Neural progenitor cell (in vitro differentiated cells): ENCODE data around the gene TNNT3. TPM values are rescaled to one million over a fixed set of nuclear protein-coding genes. Genes with fewer than 3 reads are reported as not detected.

ENCODE experiments used
- DNase-seq: peaks from one replicate; pipeline ENCODE4 v3.0.0-alpha.2; 2016; ENCODE audit warnings: low spot score
- H2AFZ ChIP-seq: fragments of 200-600 bp; sonication (generic); replicated peaks from 2 replicates; pipeline ENCODE4 v1.6.1; 2016; ENCODE audit warnings: antibody characterized with exemption
- H3F3A ChIP-seq: fragments of 200-600 bp; sonication (generic); 2 replicates; pipeline ENCODE4 v1.6.1; 2016; ENCODE audit warnings: antibody characterized with exemption, low read depth
- H3K27ac ChIP-seq: fragments of 200-600 bp; sonication (generic); 2 replicates; pipeline ENCODE4 v1.5.1; 2016; ENCODE audit warnings: mild to moderate bottlenecking
- H3K27me3 ChIP-seq: fragments of 200-600 bp; sonication (generic); 2 replicates; pipeline ENCODE4 v1.6.1; 2016; ENCODE audit warnings: mild to moderate bottlenecking, moderate library complexity
- H3K36me3 ChIP-seq: fragments of 200-600 bp; sonication (generic); 2 replicates; pipeline ENCODE4 v1.5.1; 2016
- H3K4me1 ChIP-seq: fragments of 200-600 bp; sonication (generic); 2 replicates; pipeline ENCODE4 v1.6.1; 2016; ENCODE audit warnings: mixed run types
- H3K4me2 ChIP-seq: fragments of 200-600 bp; sonication (generic); 2 replicates; pipeline ENCODE4 v1.6.1; 2016
- H3K4me3 ChIP-seq: fragments of 200-600 bp; sonication (generic); 2 replicates; pipeline ENCODE4 v1.5.1; 2016
- H3K79me2 ChIP-seq: fragments of 200-600 bp; sonication (generic); 2 replicates; pipeline ENCODE4 v1.6.1; 2016; ENCODE audit warnings: low read depth
- H3K9ac ChIP-seq: fragments of 200-600 bp; sonication (generic); 2 replicates; pipeline ENCODE4 v1.6.1; 2016
- H3K9me3 ChIP-seq: fragments of 200-600 bp; sonication (generic); 2 replicates; pipeline ENCODE4 v1.5.1; 2016; ENCODE audit warnings: low read depth
- H4K20me1 ChIP-seq: fragments of 200-600 bp; sonication (generic); 2 replicates; pipeline ENCODE4 v1.6.1; 2016; ENCODE audit warnings: low read depth
- H3K27ac Mint-ChIP-seq: 3 replicates; pipeline ENCODE4 v1.8.0; 2021; ENCODE audit warnings: mixed read lengths
- H3K27me3 Mint-ChIP-seq: 2 replicates; pipeline ENCODE4 v1.8.0; 2022; ENCODE audit warnings: low read depth, mild to moderate bottlenecking, inconsistent platforms, moderate library complexity, mixed read lengths; ENCODE audit not compliant: insufficient read depth
- H3K36me3 Mint-ChIP-seq: 3 replicates; pipeline ENCODE4 v1.8.0; 2021; ENCODE audit warnings: mixed read lengths
- H3K4me1 Mint-ChIP-seq: 3 replicates; pipeline ENCODE4 v1.8.0; 2021; ENCODE audit warnings: mixed read lengths
- H3K4me3 Mint-ChIP-seq: 3 replicates; pipeline ENCODE4 v1.8.0; 2021; ENCODE audit warnings: mild to moderate bottlenecking, moderate library complexity, mixed read lengths
- H3K9me3 Mint-ChIP-seq: 3 replicates; pipeline ENCODE4 v1.8.0; 2020; ENCODE audit warnings: mixed read lengths
- CTCF ChIP-seq: fragments of 200-600 bp; sonication (generic); IDR thresholded peaks from 2 replicates; pipeline ENCODE4 v1.5.1; 2017; ENCODE audit warnings: antibody characterized with exemption, mild to moderate bottlenecking
- EZH2 ChIP-seq: fragments of 200-600 bp; sonication (generic); IDR thresholded peaks from 2 replicates; pipeline ENCODE4 v1.6.1; 2017; ENCODE audit warnings: antibody characterized with exemption, mild to moderate bottlenecking, moderate library complexity
- EZH2phosphoT487 ChIP-seq: fragments of 200-600 bp; sonication (generic); IDR thresholded peaks from 2 replicates; pipeline ENCODE4 v1.6.1; 2017; ENCODE audit warnings: antibody characterized with exemption
- total RNA-seq: library from RNA; depleted of rRNA; stranded (reverse); fragments of >200 nt; gene quantifications from 2 replicates; pipeline ENCODE4 v1.2.3, GENCODE V29; 2015; ENCODE audit warnings: low replicate concordance

Gene TNNT3
- total RNA-seq, 1 donor from 2014 or later: 0.92 TPM

- no peaks in the 10 kb centered on the region for H3F3A ChIP-seq
- Mint-ChIP-seq H3K4me1 (peaks cover 21% of the 10 kb centered on the region), H3K4me3 (no peak overlapping the region), H3K27me3 (peaks cover 21% of the 10 kb centered on the region), H3K36me3 (no peaks in the 10 kb centered on the region), H3K9me3 (no peaks in the 10 kb centered on the region), H3K27ac (no peak overlapping the region)
- no peak for DNase-seq
- H3K27me3 ChIP-seq: no peaks in the 10 kb centered on the region
- H3K79me2 ChIP-seq: no peaks in the 10 kb centered on the region
- H3K9ac ChIP-seq: no peak overlapping the region
- H2AFZ ChIP-seq: no peak overlapping the region
- no peak overlapping the region for H3K4me3 ChIP-seq
- no peaks in the 10 kb centered on the region for H3K4me1 ChIP-seq
- no peaks in the 10 kb centered on the region for H3K9me3 ChIP-seq
- no peaks in the 10 kb centered on the region for H3K36me3 ChIP-seq
- H4K20me1 ChIP-seq: no peaks in the 10 kb centered on the region
- H3K4me2 ChIP-seq: no peak overlapping the region
- TF ChIP-seq EZH2phosphoT487: no peak
- TF ChIP-seq CTCF: no peak
- no peak for TF ChIP-seq EZH2
- no peak overlapping the region for H3K27ac ChIP-seq
Observed at GRCh38 chr11:1936781-1937615, 17.5 kb downstream of the TNNT3 start.

GRCh38 chr11:1937616-1938342 lies 18.3 kb downstream of the TNNT3 start:
- Histone ChIP-seq H3K27ac (no peak overlapping the region), H3F3A (no peaks in the 10 kb centered on the region), H3K9ac (no peak overlapping the region), H3K4me1 (no peaks in the 10 kb centered on the region), H3K4me2 (no peak overlapping the region), H2AFZ (no peak overlapping the region), H3K27me3 (no peaks in the 10 kb centered on the region), H3K79me2 (no peaks in the 10 kb centered on the region), H3K9me3 (no peaks in the 10 kb centered on the region), H3K4me3 (no peak overlapping the region), H4K20me1 (no peaks in the 10 kb centered on the region), H3K36me3 (no peaks in the 10 kb centered on the region)
- Mint-ChIP-seq H3K27me3 (peaks cover 20% of the 10 kb centered on the region), H3K27ac (no peak overlapping the region), H3K36me3 (no peaks in the 10 kb centered on the region), H3K4me3 (no peak overlapping the region), H3K4me1 (peaks cover 25% of the 10 kb centered on the region), H3K9me3 (no peaks in the 10 kb centered on the region)
- no peak for TF ChIP-seq CTCF
- no peak for TF ChIP-seq EZH2
- TF ChIP-seq EZH2phosphoT487: no peak
- no peak for DNase-seq

GRCh38 chr11:1938343-1939005 lies 19.0 kb downstream of the TNNT3 start:
- Histone ChIP-seq H3K4me3 (no peak overlapping the region), H3K4me2 (no peak overlapping the region), H3K36me3 (no peaks in the 10 kb centered on the region), H4K20me1 (no peaks in the 10 kb centered on the region), H3K27me3 (no peaks in the 10 kb centered on the region), H2AFZ (no peak overlapping the region), H3K27ac (no peak overlapping the region), H3K9me3 (no peaks in the 10 kb centered on the region), H3K9ac (no peak overlapping the region), H3F3A (peaks cover under 1% of the 10 kb centered on the region), H3K79me2 (no peaks in the 10 kb centered on the region), H3K4me1 (no peaks in the 10 kb centered on the region)
- Mint-ChIP-seq H3K9me3 (no peaks in the 10 kb centered on the region), H3K36me3 (no peaks in the 10 kb centered on the region), H3K4me1 (peaks cover 22% of the 10 kb centered on the region), H3K27ac (no peak overlapping the region), H3K27me3 (peaks cover 15% of the 10 kb centered on the region), H3K4me3 (no peak overlapping the region)
- TF ChIP-seq EZH2 (no peak), CTCF (no peak), EZH2phosphoT487 (no peak)
- no peak for DNase-seq
